MM.1S (cell line): ENCODE measurements around the gene JAKMIP3.

ENCODE experiments used
- DNase-seq: peaks from one replicate; pipeline ENCODE4 v3.0.0-alpha.2; 2015
- H2AFZ ChIP-seq: fragments of 300-600 bp; sonication (generic); 2 replicates; pipeline ENCODE4 v1.6.0; 2016; ENCODE audit warnings: antibody characterized with exemption, low read length
- H3F3A ChIP-seq: fragments of 300-600 bp; sonication (generic); 2 replicates; pipeline ENCODE4 v1.6.1; 2016; ENCODE audit warnings: mild to moderate bottlenecking, antibody characterized with exemption, low read length, moderate library complexity, mixed read lengths; ENCODE audit not compliant: insufficient read depth
- H3K27ac ChIP-seq: fragments of 300-600 bp; sonication (generic); 2 replicates; pipeline ENCODE4 v1.5.1; 2016; ENCODE audit warnings: mild to moderate bottlenecking, low read length
- H3K27me3 ChIP-seq: fragments of 300-600 bp; sonication (generic); replicated peaks from 2 replicates; pipeline ENCODE4 v1.6.0; 2016; ENCODE audit warnings: low read length; ENCODE audit not compliant: insufficient read depth
- H3K36me3 ChIP-seq: fragments of 300-600 bp; sonication (generic); replicated peaks from 2 replicates; pipeline ENCODE4 v1.6.1; 2016; ENCODE audit warnings: mild to moderate bottlenecking, low read length, mixed read lengths; ENCODE audit not compliant: insufficient read depth
- H3K4me1 ChIP-seq: fragments of 300-600 bp; sonication (generic); 2 replicates; pipeline ENCODE4 v1.6.1; 2016; ENCODE audit warnings: low read length, mixed read lengths
- H3K4me2 ChIP-seq: fragments of 300-600 bp; sonication (generic); 2 replicates; pipeline ENCODE4 v1.6.0; 2016; ENCODE audit warnings: low read depth, low read length
- H3K4me3 ChIP-seq: fragments of 300-600 bp; sonication (generic); 2 replicates; pipeline ENCODE4 v1.5.1; 2016; ENCODE audit warnings: low read length, mixed read lengths
- H3K79me2 ChIP-seq: fragments of 300-600 bp; sonication (generic); 2 replicates; pipeline ENCODE4 v1.6.1; 2016; ENCODE audit warnings: mixed run types, low read length, mixed read lengths
- H3K9ac ChIP-seq: fragments of 300-600 bp; sonication (generic); 2 replicates; pipeline ENCODE4 v1.6.1; 2016; ENCODE audit warnings: low read length, mixed read lengths
- H3K9me2 ChIP-seq: fragments of 300-600 bp; sonication (generic); replicated peaks from 2 replicates; pipeline ENCODE4 v1.6.1; 2016; ENCODE audit warnings: mild to moderate bottlenecking, low read length, mixed read lengths; ENCODE audit not compliant: insufficient read depth
- H3K9me3 ChIP-seq: fragments of 300-600 bp; sonication (generic); replicated peaks from 2 replicates; pipeline ENCODE4 v1.6.1; 2016; ENCODE audit warnings: mild to moderate bottlenecking, low read length, mixed read lengths; ENCODE audit not compliant: insufficient read depth
- H4K20me1 ChIP-seq: fragments of 300-600 bp; sonication (generic); 2 replicates; pipeline ENCODE4 v1.6.1; 2016; ENCODE audit warnings: mild to moderate bottlenecking, low read length, moderate library complexity, mixed read lengths; ENCODE audit not compliant: insufficient read depth
- EZH2 ChIP-seq: fragments of 300-600 bp; sonication (generic); optimal IDR thresholded peaks from 2 replicates; pipeline ENCODE3; 2017; ENCODE audit warnings: low read depth, mild to moderate bottlenecking, antibody characterized with exemption, low read length, mixed read lengths
- EZH2phosphoT487 ChIP-seq: fragments of 300-600 bp; sonication (generic); IDR thresholded peaks from 2 replicates; pipeline ENCODE4 v1.6.1; 2018; ENCODE audit warnings: antibody characterized with exemption, low read length
- TF ChIP-seq, protein P1 (sequence below): fragments of 300-600 bp; sonication (generic); IDR thresholded peaks from 2 replicates; pipeline ENCODE4 v1.5.1; 2016; ENCODE audit warnings: antibody characterized with exemption, low read length, mixed read lengths

The JAKMIP3 gene

DNA sequence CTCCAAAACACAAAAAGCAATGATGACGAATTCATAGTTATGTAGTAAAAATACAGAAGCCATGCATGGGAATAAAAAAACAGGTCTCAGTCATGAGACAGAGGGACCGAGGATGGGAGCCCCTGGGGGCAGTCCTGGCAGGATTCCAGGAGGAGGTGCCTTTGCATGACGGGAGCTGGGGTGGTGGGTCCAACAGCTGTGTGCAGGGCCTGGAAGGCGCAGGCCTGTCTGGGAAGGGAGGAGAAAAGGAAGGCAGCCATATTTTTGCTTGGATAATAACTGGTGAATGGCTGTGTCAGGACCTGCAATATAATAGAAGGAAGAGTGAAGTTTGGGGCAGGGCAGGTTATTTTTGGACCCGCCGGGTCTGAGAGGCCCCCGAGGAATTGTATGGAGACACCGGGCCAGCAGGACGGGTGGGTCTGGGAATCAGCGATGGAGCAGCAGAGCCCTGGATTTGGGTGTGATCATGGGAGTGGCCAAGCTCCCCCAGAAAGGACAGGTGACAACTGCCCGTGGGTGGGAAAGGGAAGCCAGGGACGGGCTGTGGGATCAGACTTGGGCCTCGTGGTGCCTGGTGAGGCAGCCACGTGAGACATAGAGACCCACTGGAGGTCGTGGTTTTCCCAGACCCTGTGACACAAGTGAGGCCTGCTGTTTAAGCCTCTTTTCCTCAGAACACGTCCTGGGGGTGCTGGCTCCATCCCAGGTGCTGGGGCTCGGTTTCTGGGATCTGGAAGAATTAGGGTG is 2.9 kb upstream of the JAKMIP3 start:
- Histone ChIP-seq H3K27ac (no peak overlapping the region), H3K4me3 (no peak overlapping the region), H2AFZ (no peak overlapping the region), H4K20me1 (no peaks in the 10 kb centered on the region), H3K79me2 (no peaks in the 10 kb centered on the region), H3K36me3 (no peaks in the 10 kb centered on the region), H3K27me3 (peaks cover 55% of the 10 kb centered on the region), H3K4me2 (no peak overlapping the region), H3K9me3 (no peaks in the 10 kb centered on the region), H3K9ac (no peak overlapping the region), H3K4me1 (no peaks in the 10 kb centered on the region), H3F3A (no peaks in the 10 kb centered on the region), H3K9me2 (no peaks in the 10 kb centered on the region)
- TF ChIP-seq EZH2 (no peak), EZH2phosphoT487 (no peak)
- TF ChIP-seq, protein P1, sequence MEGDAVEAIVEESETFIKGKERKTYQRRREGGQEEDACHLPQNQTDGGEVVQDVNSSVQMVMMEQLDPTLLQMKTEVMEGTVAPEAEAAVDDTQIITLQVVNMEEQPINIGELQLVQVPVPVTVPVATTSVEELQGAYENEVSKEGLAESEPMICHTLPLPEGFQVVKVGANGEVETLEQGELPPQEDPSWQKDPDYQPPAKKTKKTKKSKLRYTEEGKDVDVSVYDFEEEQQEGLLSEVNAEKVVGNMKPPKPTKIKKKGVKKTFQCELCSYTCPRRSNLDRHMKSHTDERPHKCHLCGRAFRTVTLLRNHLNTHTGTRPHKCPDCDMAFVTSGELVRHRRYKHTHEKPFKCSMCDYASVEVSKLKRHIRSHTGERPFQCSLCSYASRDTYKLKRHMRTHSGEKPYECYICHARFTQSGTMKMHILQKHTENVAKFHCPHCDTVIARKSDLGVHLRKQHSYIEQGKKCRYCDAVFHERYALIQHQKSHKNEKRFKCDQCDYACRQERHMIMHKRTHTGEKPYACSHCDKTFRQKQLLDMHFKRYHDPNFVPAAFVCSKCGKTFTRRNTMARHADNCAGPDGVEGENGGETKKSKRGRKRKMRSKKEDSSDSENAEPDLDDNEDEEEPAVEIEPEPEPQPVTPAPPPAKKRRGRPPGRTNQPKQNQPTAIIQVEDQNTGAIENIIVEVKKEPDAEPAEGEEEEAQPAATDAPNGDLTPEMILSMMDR: no peak
- no peak for DNase-seq

DNA sequence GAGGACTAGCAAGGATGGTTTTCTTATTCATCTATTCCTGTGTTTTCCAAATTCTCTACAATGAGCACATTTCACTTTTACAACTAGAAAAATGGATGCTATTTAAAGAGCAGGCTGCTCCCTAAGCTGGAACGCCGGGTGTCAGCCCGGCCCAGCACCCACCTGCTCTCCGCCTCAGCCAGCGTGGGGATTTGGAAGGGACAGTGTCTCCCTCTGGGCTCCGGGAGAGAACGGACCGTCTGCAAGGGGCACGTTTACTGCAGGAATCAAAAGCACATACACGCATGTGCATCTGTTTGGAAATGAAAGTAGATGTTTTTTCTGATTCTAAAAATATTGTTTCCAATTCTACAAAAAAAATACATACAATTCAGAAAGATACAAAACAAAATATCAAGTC is 2.3 kb upstream of the JAKMIP3 start:
- peaks cover 55% of the 10 kb centered on the region for H3K27me3 ChIP-seq

GRCh38 chr10:132064082-132064755 is 1.5 kb upstream of the JAKMIP3 start:
- Histone ChIP-seq H3K27me3 (peaks cover 55% of the 10 kb centered on the region), H3K79me2 (no peaks in the 10 kb centered on the region)

More for the DNA sequence above, 2.3 kb upstream of the JAKMIP3 start:
- H3K9me3 ChIP-seq: no peaks in the 10 kb centered on the region
- no peak overlapping the region for H2AFZ ChIP-seq
- H4K20me1 ChIP-seq: no peaks in the 10 kb centered on the region
- no peaks in the 10 kb centered on the region for H3K9me2 ChIP-seq
- H3K36me3 ChIP-seq: no peaks in the 10 kb centered on the region
- H3K4me1 ChIP-seq: no peaks in the 10 kb centered on the region
- H3F3A ChIP-seq: no peaks in the 10 kb centered on the region
- no peak overlapping the region for H3K9ac ChIP-seq
- H3K27ac ChIP-seq: no peak overlapping the region
- H3K4me3 ChIP-seq: no peak overlapping the region
- no peak overlapping the region for H3K4me2 ChIP-seq
- H3K79me2 ChIP-seq: no peaks in the 10 kb centered on the region
- no peak for DNase-seq
- TF ChIP-seq EZH2 (no peak), EZH2phosphoT487 (no peak)
- TF ChIP-seq, protein P1: no peak

More at GRCh38 chr10:132064082-132064755, 1.5 kb upstream of the JAKMIP3 start:
- H3K27ac ChIP-seq: no peak overlapping the region
- H3K9me3 ChIP-seq: no peaks in the 10 kb centered on the region
- H3K36me3 ChIP-seq: no peaks in the 10 kb centered on the region
- no peak overlapping the region for H3K9ac ChIP-seq
- no peaks in the 10 kb centered on the region for H3K4me1 ChIP-seq
- DNase-seq: no peak
- H4K20me1 ChIP-seq: no peaks in the 10 kb centered on the region
- H3K4me3 ChIP-seq: no peak overlapping the region
- H2AFZ ChIP-seq: no peak overlapping the region
- no peaks in the 10 kb centered on the region for H3F3A ChIP-seq
- H3K9me2 ChIP-seq: no peaks in the 10 kb centered on the region
- no peak for TF ChIP-seq EZH2phosphoT487
- TF ChIP-seq, protein P1: no peak
- no peak for TF ChIP-seq EZH2
- H3K4me2 ChIP-seq: no peak overlapping the region
